IgD-negative memory B cell (primary cell): ENCODE measurements around the gene RSU1. TPM values are rescaled to one million over a fixed set of nuclear protein-coding genes. Genes with fewer than 3 reads are reported as not detected.

Experiments
- H3K27ac Mint-ChIP-seq, 3 donors: one replicate each; pipeline ENCODE4 v1.8.0; 2020 to 2022; ENCODE audit warnings: mild to moderate bottlenecking in 3 of 3, mixed read lengths in 3 of 3, moderate library complexity in 1 of 3
- H3K27me3 Mint-ChIP-seq: one replicate; pipeline ENCODE4 v1.8.0; 2021; ENCODE audit warnings: mixed read lengths
- H3K36me3 Mint-ChIP-seq: one replicate; pipeline ENCODE4 v1.8.0; 2020; ENCODE audit warnings: mild to moderate bottlenecking, mixed read lengths
- H3K4me1 Mint-ChIP-seq, 3 donors: one replicate each; pipeline ENCODE4 v1.8.0; 2020 to 2022; ENCODE audit warnings: mixed read lengths in 3 of 3, mild to moderate bottlenecking in 1 of 3
- H3K4me3 Mint-ChIP-seq, 4 donors: one replicate each; pipeline ENCODE4 v1.8.0; 2020 to 2022; ENCODE audit warnings: mild to moderate bottlenecking in 4 of 4, mixed read lengths in 4 of 4, moderate library complexity in 3 of 4
- H3K9me3 Mint-ChIP-seq, 3 donors: one replicate each; pipeline ENCODE4 v1.8.0; 2020 to 2021; ENCODE audit warnings: mixed read lengths in 3 of 3, mild to moderate bottlenecking in 1 of 3
- polyA plus RNA-seq: library from polyadenylated mRNA; unstranded; fragments of 300-500 nt; fragmentation: Illumina TruSeq; gene quantifications from one replicate; pipeline ENCODE4 v1.2.3, GENCODE V29; 2021

The RSU1 gene
- polyA plus RNA-seq = 86.8 TPM

DNA sequence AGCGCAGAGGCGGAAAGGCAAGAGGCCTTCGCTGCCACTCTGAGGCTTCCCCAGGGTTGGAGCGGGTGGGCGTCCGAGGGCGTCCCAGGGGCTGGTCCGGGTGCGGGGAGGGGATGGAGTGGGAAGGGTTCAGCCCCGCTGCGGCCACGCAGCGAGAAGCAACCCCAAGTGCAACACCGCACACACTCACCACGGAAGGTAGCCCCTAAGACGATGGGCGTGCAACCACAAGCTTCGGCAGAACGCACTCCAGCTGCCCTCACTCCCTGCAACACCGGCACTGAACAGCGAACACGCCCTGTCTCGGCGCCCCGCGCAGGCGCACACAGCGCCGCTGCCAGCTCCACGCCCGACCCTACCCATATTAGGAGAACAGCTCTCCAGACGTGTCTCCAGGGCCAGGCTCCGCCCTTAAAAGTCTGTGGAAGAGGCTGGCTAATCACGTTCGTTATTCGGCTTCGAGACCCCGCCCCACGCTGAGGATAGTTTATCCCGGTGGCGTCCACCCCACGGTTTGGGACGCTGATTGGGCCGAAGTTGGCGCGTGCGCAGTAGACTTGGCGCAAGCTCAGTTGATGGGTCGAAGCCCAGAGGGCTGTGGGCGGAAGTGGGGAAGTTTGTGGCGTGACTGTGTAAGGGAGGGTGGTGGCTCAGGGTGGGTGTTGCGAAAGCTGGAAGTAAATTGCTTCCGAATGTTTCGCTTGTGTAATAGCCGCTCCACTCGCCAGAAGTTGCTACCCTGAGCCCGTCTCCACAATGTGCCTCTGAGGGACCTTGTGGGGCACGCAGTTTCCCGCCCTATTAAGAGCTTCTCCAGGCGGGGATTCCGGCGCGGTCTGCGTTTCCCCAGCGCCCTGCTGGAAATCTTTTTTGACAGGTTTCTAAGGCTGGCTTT, at the start of gene RSU1:
Gene RSU1 (minus strand): TSS at position 300 of the 895 bp plus-strand sequence. CDS start 343 bp downstream, outside the sequence.
- H3K4me3 Mint-ChIP-seq = peak within 1 kb of the TSS; percentile 86 to 99 (median 94)
- peaks cover 20 to 24% (median 22%) of the 10 kb centered on the region in 3 donors for H3K4me1 Mint-ChIP-seq
- H3K27ac Mint-ChIP-seq = peak within 1 kb of the TSS; percentile 73 to 98 (median 96)
- peaks cover 6% of the 10 kb centered on the region for H3K36me3 Mint-ChIP-seq
- peaks cover 4 to 11% (median 7%) of the 10 kb centered on the region in 3 donors for H3K9me3 Mint-ChIP-seq
- no peaks in the 10 kb centered on the region for H3K27me3 Mint-ChIP-seq

DNA sequence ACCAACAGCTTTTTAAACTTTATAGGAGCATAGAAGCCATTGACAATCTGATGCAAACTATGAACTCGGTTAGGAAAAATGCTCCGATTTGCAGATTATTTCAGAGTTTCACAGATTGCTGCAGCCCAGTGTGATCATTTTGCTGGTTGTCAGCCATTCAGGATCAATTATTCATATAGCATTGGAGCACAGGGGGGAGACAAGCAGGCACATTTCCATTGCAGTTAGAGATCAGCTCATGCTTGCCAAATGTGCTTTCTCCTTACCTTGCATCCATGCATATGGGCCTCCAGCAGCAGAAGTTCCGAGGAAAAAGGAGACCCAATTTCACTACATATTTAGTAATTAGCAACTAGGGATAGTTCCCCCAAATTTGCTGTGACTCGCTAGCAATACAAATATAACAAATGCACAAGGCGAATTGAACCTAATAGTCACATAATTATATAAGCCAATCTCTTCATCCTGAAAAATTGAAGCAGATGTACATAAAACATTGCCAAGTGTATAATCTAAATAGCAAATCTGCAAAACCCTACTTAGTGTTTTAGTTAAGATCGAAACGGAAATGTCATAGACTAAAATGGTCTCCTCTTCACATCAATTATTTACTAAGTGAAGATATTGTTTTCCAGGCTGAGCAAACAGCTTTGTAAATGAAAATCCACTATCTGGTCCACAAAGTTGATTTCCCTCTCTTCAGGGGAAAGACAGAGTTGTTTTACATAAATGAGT, 49.5 kb upstream of the RSU1 start:
- Mint-ChIP-seq H3K27ac (no peak overlapping the region), H3K9me3 (peaks cover 0 to 6% (median 0%) of the 10 kb centered on the region in 3 donors), H3K4me1 (no peaks in the 10 kb centered on the region), H3K4me3 (no peak overlapping the region), H3K36me3 (peaks cover 3% of the 10 kb centered on the region), H3K27me3 (peaks cover 2% of the 10 kb centered on the region)

DNA sequence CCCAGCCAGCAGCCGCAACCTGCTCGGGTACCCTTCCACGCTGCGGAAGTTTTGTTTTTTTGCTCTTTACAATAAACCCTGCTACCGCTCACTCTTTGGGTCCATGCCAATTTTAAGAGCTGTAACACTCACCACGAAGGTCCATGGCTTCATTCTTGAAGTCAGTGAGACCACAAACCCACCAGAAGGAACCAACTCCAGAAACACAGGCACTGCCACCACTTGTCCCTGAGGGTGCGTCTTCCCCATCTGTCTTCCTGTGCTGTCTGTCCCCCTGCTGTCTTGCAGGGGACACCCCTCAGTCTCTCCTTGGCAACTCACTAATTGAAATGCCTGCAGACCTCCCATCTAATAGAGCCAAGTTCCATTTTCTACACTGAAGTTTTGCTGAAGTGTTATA, 48.5 kb upstream of the RSU1 start:
- Mint-ChIP-seq H3K4me1 (no peaks in the 10 kb centered on the region), H3K4me3 (no peak overlapping the region), H3K27ac (no peak overlapping the region), H3K27me3 (peaks cover 2% of the 10 kb centered on the region), H3K9me3 (peaks cover 0 to 6% (median 0%) of the 10 kb centered on the region in 3 donors), H3K36me3 (peaks cover 3% of the 10 kb centered on the region)

DNA sequence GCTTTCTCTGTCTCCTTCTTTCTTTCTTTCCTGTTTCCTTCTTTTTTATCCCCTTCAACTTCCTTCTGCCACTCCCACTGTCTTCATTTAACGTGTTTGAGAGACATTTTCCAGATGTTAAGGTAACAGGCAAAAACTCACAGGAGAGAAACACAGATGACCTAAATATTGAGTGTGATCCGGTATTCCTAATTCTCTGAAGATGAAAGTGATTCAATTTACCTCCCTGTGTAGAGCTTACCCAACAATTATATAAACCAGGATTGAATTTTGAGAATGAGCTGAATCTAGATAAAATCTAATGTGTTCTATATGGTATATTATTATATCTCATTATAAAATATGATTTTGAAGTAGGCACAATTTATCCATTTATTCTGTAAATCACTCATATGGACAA, 46.5 kb upstream of the RSU1 start:
- Mint-ChIP-seq H3K36me3 (peaks cover 3% of the 10 kb centered on the region), H3K27me3 (no peaks in the 10 kb centered on the region), H3K9me3 (peaks cover 0 to 6% (median 1%) of the 10 kb centered on the region in 3 donors), H3K4me3 (no peak overlapping the region), H3K4me1 (no peaks in the 10 kb centered on the region), H3K27ac (no peak overlapping the region)

DNA sequence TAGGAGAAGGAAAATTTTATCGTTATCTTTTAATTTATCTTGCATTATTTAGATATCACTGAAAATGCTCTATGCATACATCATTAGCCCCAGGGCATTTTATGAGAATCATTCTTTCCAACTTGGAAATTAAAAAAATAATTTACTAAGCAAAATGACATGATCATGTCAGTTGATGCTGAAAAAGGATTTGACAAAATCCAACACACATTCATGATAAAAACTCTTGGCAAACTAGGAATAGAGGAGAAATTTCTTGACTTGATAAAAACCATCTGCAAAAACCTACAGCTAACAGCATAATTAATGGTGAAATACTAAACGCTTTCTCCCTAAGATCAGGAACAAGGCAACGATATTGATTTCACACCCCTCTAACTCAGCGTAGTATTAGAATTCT, 40.2 kb upstream of the RSU1 start:
- H3K27me3 Mint-ChIP-seq = peaks cover 1% of the 10 kb centered on the region
- H3K4me3 Mint-ChIP-seq = no peak overlapping the region
- H3K9me3 Mint-ChIP-seq = peaks cover 0 to 1% (median 0%) of the 10 kb centered on the region in 3 donors
- no peak overlapping the region for H3K27ac Mint-ChIP-seq
- peaks cover 0 to 2% (median 0%) of the 10 kb centered on the region in 3 donors for H3K4me1 Mint-ChIP-seq
- no peaks in the 10 kb centered on the region for H3K36me3 Mint-ChIP-seq

DNA sequence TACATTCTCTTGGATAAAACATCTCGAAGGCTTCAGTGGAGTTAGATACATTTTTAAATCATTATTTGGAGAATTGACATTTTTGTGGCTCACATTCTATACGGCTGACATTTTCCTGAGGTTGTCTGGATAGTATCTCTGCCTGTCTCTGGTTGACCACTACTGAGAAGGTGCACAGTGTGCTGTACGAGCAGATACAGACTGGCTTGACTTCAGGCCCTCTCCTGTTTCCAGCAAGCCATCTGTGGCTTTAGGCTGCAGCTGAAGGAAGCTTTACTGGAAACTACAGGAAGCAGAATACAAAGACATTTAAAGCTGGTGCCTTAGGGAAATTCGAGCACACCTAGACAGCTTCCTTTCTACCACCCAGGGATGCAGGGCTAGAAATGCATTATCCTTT, 39.3 kb upstream of the RSU1 start:
- Mint-ChIP-seq H3K36me3 (no peaks in the 10 kb centered on the region), H3K27ac (no peak overlapping the region), H3K27me3 (peaks cover 1% of the 10 kb centered on the region), H3K4me1 (peaks cover 0 to 2% (median 0%) of the 10 kb centered on the region in 3 donors), H3K9me3 (peaks cover 0 to 1% (median 0%) of the 10 kb centered on the region in 3 donors), H3K4me3 (no peak overlapping the region)

DNA sequence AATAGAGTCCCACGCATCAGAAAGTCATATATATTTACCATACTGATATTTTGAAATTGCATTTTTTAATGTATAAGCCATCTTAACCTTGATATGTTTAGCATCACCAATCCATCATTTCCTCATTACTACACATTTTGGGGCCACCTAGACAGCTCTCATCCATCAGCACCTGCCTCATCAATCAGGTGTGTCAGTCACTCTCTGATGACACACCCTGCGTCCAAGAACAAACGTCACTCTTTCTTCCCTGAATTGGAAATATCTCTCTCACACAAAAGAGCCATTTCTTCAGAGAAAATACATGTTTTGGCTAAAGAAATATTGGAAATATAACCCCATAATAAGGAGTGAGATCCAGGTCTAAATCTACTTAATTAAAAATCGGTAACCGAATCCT, 38.9 kb upstream of the RSU1 start:
- no peak overlapping the region for H3K27ac Mint-ChIP-seq
- peaks cover 0 to 1% (median 0%) of the 10 kb centered on the region in 3 donors for H3K9me3 Mint-ChIP-seq
- peaks cover 1% of the 10 kb centered on the region for H3K27me3 Mint-ChIP-seq
- no peak overlapping the region for H3K4me3 Mint-ChIP-seq
- H3K4me1 Mint-ChIP-seq = peaks cover 0 to 2% (median 0%) of the 10 kb centered on the region in 3 donors
- H3K36me3 Mint-ChIP-seq = no peaks in the 10 kb centered on the region

DNA sequence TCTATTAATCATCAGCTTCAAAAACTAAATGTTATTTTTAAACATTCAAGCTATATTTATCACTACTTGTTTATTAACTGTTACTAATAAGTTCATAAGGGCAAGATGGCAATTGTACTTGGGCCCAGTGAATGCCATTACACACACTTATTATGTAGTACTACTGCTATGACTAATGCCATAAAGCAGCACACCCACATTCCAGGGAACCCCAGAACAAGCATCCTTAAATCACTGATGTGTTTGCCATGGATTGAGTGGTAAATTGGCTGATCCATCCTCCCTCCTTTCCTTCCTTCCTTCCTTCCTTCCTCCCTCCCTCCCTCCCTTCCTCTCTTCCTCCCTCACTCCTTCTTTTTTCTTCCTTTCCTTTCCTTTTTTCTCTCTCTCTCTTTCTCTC, 37.4 kb upstream of the RSU1 start:
- H3K4me1 Mint-ChIP-seq = peaks cover 0 to 2% (median 0%) of the 10 kb centered on the region in 3 donors
- no peak overlapping the region for H3K27ac Mint-ChIP-seq
- H3K27me3 Mint-ChIP-seq = peaks cover 1% of the 10 kb centered on the region
- H3K36me3 Mint-ChIP-seq = no peaks in the 10 kb centered on the region
- H3K9me3 Mint-ChIP-seq = peaks cover 0 to 1% (median 0%) of the 10 kb centered on the region in 3 donors
- H3K4me3 Mint-ChIP-seq = no peak overlapping the region

DNA sequence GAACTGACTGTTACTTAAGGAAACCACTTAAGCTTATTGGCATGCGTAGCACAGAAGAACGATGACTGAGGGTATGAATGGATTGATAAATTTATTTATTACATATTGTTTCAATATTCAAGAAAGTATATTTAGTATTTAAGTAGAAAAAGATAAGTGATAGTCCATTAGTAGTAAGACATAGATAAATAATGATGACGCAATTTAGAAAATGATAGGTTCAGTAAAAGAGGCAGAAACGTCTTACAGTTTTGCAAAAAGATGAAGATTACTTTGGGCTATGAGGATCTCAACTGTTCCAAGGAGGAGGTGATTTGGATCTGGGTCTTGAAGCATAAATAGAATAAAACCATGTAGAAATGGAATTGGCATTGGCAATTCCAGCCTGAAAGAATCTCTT, 36.6 kb upstream of the RSU1 start:
- no peaks in the 10 kb centered on the region for H3K36me3 Mint-ChIP-seq
- no peaks in the 10 kb centered on the region for H3K9me3 Mint-ChIP-seq
- peaks cover 0 to 2% (median 0%) of the 10 kb centered on the region in 3 donors for H3K4me1 Mint-ChIP-seq
- H3K4me3 Mint-ChIP-seq = no peak overlapping the region
- H3K27me3 Mint-ChIP-seq = peaks cover 1% of the 10 kb centered on the region
- H3K27ac Mint-ChIP-seq = no peak overlapping the region

DNA sequence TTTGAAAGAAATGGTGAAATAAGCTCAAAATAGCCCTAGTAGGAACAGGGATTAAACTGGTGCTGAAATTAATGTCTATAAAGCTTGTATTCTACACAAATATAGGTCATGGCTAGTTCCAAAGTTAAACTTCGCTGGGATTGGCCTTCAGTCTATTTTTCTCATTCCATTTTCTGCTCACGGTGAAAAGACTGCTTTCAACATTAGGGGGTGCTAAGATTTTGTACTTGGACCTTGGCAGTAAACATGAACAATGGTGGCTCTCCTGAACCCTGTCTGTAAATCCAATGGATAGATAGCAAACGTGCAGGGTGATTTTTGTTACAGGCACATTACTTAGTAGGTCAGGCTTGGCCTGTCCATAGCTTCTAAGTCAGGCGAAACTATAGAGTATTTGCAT, 36.0 kb upstream of the RSU1 start:
- Mint-ChIP-seq H3K27me3 (peaks cover 1% of the 10 kb centered on the region), H3K4me3 (no peak overlapping the region), H3K9me3 (no peaks in the 10 kb centered on the region), H3K27ac (no peak overlapping the region), H3K4me1 (peaks cover 0 to 2% (median 0%) of the 10 kb centered on the region in 3 donors), H3K36me3 (no peaks in the 10 kb centered on the region)

DNA sequence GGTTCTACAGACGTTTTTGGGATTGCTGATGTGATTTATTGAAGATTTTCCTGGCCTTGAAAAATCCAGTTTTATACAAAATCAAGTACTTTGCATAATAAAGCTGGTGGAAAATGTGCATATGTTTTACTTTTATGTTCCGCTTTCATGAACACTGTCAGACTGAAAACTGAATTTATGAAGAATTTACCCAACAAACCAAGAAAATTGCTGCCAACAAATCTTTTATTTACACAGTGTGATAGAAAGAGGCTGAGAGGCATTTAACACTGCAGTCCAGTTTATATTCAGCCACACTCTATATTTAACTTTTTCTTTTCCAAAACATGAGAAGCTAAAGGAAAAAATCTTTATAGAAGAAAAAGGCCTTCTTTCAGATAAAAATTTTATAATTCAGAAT, 35.4 kb upstream of the RSU1 start:
- Mint-ChIP-seq H3K36me3 (no peaks in the 10 kb centered on the region), H3K4me3 (no peak overlapping the region), H3K9me3 (no peaks in the 10 kb centered on the region), H3K27me3 (peaks cover 1% of the 10 kb centered on the region), H3K27ac (peak overlapping the region in 1 of 3 donors; percentile 68), H3K4me1 (peaks cover 0 to 2% (median 0%) of the 10 kb centered on the region in 3 donors)

DNA sequence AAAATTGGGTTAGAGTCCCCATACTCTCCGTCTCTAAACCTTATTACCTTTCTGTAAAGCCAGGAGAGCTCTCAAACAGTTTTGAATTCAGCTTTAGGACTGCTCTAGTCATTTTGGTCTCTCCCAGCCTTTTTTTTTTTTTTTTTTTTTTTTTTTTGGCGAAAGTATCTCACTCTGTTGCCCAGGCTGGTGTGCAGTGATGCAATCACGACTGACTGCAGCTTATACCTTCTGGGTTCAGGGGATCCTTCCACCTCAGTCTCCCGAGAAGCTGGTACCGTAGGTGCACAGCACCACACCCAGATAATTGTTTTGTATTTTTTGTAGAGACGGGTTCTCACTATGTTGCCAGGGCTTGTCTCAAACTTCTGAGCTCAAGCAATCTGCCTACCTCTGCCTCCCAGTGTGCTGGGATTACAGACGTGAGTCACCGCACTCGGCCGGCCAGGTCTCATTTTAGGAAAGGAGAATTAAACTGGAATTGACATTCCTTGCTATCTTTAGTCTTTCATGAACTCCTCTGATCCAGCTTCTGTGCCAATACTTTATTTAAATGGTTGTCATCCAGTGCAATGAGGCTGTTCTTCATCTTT, 31.4 kb upstream of the RSU1 start:
- Mint-ChIP-seq H3K27me3 (no peaks in the 10 kb centered on the region), H3K27ac (no peak overlapping the region), H3K4me1 (no peaks in the 10 kb centered on the region), H3K36me3 (no peaks in the 10 kb centered on the region), H3K9me3 (no peaks in the 10 kb centered on the region), H3K4me3 (no peak overlapping the region)

DNA sequence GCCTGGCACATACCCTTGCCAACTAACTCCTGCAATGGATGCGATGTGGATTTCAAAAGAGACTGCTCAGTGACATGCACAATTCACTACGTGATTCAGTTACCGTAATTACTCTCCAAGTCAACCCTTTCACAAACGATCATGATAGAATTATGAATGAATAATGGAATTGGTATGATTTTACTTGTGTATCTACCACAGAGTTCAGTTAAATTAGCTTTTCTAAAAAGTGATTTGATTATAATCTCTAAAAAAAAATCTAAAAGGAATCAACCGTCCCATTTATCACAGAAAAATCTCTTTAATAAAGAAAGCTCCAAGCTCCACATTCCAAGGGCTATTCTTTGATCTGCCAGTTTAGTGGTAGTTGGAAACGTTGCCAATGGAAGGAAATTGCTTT, 30.4 kb upstream of the RSU1 start:
- Mint-ChIP-seq H3K4me3 (no peak overlapping the region), H3K36me3 (no peaks in the 10 kb centered on the region), H3K27me3 (no peaks in the 10 kb centered on the region), H3K27ac (no peak overlapping the region), H3K9me3 (no peaks in the 10 kb centered on the region), H3K4me1 (no peaks in the 10 kb centered on the region)

DNA sequence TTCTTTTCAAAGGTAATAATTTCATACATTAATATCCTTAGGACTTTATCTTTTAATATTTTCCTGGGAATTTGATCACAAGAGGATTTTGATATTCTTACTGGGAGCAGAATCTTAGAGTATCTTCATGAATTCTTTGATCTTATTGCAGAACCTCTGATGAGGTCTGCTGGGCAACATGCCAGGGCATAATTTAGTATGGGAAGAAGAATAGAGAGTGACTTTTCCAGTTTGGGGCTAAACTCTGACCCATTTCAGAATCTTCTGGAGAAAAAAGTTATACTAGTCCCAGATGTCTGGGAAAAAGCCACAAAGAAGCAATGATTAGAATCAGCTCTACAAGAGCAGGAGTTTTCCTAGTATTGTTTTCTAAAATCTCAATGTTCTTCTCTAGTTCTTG, 28.0 kb upstream of the RSU1 start:
- no peaks in the 10 kb centered on the region for H3K9me3 Mint-ChIP-seq
- H3K4me1 Mint-ChIP-seq = no peaks in the 10 kb centered on the region
- peaks cover under 1% of the 10 kb centered on the region for H3K36me3 Mint-ChIP-seq
- H3K27ac Mint-ChIP-seq = no peak overlapping the region
- no peak overlapping the region for H3K4me3 Mint-ChIP-seq
- H3K27me3 Mint-ChIP-seq = no peaks in the 10 kb centered on the region

DNA sequence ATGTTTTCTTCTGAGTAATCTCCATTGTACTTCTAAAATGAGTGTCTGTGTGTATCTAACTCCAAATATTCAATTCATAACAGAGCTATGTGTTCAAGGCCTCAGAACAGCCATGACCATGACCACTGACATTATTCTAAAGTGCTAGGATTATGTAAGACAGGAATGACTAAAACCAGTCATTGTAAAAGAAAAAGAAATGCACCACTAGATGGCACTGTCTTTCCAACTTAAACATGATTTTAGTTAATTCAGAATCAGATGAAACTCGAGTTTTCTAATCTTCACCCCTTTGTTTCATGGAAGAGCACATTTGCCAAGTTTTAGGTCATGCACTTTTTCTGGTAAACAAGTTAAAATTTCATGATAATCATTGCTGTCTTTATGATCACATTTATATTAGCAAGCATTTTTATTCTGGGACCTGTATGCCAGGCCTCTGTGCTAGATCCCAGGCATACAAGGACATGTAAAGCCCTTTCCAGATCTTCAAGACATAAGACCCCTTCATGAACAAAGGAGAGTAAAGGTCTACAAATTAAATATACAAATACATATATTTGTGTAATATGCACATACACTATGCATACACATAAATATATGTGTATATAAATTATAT, 26.1 kb upstream of the RSU1 start:
- H3K9me3 Mint-ChIP-seq = peaks cover 0 to 2% (median 0%) of the 10 kb centered on the region in 3 donors
- no peak overlapping the region for H3K4me3 Mint-ChIP-seq
- no peaks in the 10 kb centered on the region for H3K4me1 Mint-ChIP-seq
- H3K36me3 Mint-ChIP-seq = peaks cover 2% of the 10 kb centered on the region
- no peak overlapping the region for H3K27ac Mint-ChIP-seq
- H3K27me3 Mint-ChIP-seq = no peaks in the 10 kb centered on the region
